ENCODE measurements around the gene KCNS3.
"Not testable (repeated sequence)": the region's sequence is repeated elsewhere in the genome, so short reads cannot be mapped to it uniquely, and the experiment has no call there.

KCNS3 gene

GRCh38 chr2:17959356-17959755 is 80.9 kb downstream of the KCNS3 start:
- DNase-seq (ENCODE audit: insufficient read length, low spot score) (no peak), FAIRE-seq (no peak)
- TF ChIP-seq CTCF (IDR thresholded peaks at IDR 0.05; ENCODE audit: insufficient read depth, missing control alignments): no peak

- no peak for FAIRE-seq
- TF ChIP-seq CTCF (IDR thresholded peaks at IDR 0.05; ENCODE audit: insufficient read depth, missing control alignments): no peak
- DNase-seq (ENCODE audit: insufficient read length, low spot score): no peak
These were observed 81.4 kb downstream of the KCNS3 start for GRCh38 chr2:17959833-17960232.

GRCh38 chr2:17960925-17961324 is 82.5 kb downstream of the KCNS3 start:
- DNase-seq (ENCODE audit: insufficient read length, low spot score) (no peak), FAIRE-seq (no peak)
- no peak for TF ChIP-seq CTCF (IDR thresholded peaks at IDR 0.05; ENCODE audit: insufficient read depth, missing control alignments)

GRCh38 chr2:17961789-17962188 is 83.3 kb downstream of the KCNS3 start:
- no peak for TF ChIP-seq CTCF (IDR thresholded peaks at IDR 0.05; ENCODE audit: insufficient read depth, missing control alignments)
- FAIRE-seq: no peak

GRCh38 chr2:17962876-17963275 is 84.4 kb downstream of the KCNS3 start:
- no peak for FAIRE-seq
- no peak for TF ChIP-seq CTCF (IDR thresholded peaks at IDR 0.05; ENCODE audit: insufficient read depth, missing control alignments)
- DNase-seq (ENCODE audit: insufficient read length, low spot score): no peak

More at GRCh38 chr2:17961789-17962188, 83.3 kb downstream of the KCNS3 start:
- DNase-seq (ENCODE audit: insufficient read length, low spot score): no peak

GRCh38 chr2:17963571-17963970 is 85.1 kb downstream of the KCNS3 start:
- FAIRE-seq; DNase-seq (ENCODE audit: insufficient read length, low spot score): not testable (repeated sequence)

GRCh38 chr2:17965196-17965595 is 86.7 kb downstream of the KCNS3 start:
- DNase-seq (ENCODE audit: insufficient read length, low spot score) (no peak), FAIRE-seq (no peak)
- no peak for TF ChIP-seq CTCF (IDR thresholded peaks at IDR 0.05; ENCODE audit: insufficient read depth, missing control alignments)

- FAIRE-seq (no peak), DNase-seq (ENCODE audit: insufficient read length, low spot score) (no peak)
These were observed 88.3 kb downstream of the KCNS3 start for GRCh38 chr2:17966798-17967197.

More at GRCh38 chr2:17966798-17967197, 88.3 kb downstream of the KCNS3 start:
- TF ChIP-seq CTCF (IDR thresholded peaks at IDR 0.05; ENCODE audit: insufficient read depth, missing control alignments): no peak

Measured in D721Med (cell line).